ENCODE measurements around the gene ARL4C.
"Not testable (repeated sequence)": the region's sequence is repeated elsewhere in the genome, so short reads cannot be mapped to it uniquely, and the experiment has no call there.

ARL4C gene

DNA sequence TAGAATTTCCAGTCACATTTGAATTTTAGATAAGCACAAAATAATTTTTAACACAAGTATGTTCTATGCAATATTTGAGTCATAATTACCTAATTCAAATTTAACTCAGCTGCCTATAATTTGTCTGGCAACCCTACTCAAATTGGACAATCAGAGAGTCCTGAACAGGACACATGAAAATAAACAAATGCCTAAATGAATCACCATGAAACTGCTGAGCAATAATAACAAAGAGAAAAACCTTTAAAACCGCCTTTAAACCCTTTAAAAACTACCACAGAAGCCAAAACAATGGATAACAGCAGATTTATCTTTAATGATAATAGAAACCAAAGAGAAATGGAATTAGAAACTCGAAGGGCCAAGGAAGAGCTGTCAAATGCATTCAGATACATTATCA lies 39.5 kb downstream of the ARL4C start:
- Histone ChIP-seq H3K36me3 (replicated peaks; ENCODE audit: insufficient read depth, low read length) (no peaks in the 10 kb centered on the region), H3K4me2 (ENCODE audit: low read depth, low read length) (no peak overlapping the region), H3K4me3 (ENCODE audit: low read length) (no peak overlapping the region), H4K20me1 (ENCODE audit: insufficient read depth, low read length) (no peaks in the 10 kb centered on the region), H3K79me2 (ENCODE audit: low read length) (no peaks in the 10 kb centered on the region), H3F3A (ENCODE audit: insufficient read depth, low read length) (no peaks in the 10 kb centered on the region), H3K4me1 (ENCODE audit: low read length) (0 out of 2 replicates have a peak, but pooled peaks cover under 1% of the 10 kb centered on the region), H3K9me3 (replicated peaks; ENCODE audit: insufficient read depth, low read length) (no peaks in the 10 kb centered on the region), H3K27ac (ENCODE audit: low read length) (no peak overlapping the region), H3K27me3 (replicated peaks; ENCODE audit: insufficient read depth, low read length) (no peaks in the 10 kb centered on the region), H3K9ac (ENCODE audit: low read length) (no peak overlapping the region), H3K9me2 (replicated peaks; ENCODE audit: insufficient read depth, low read length) (no peaks in the 10 kb centered on the region), H2AFZ (ENCODE audit: low read length) (no peak overlapping the region)
- TF ChIP-seq, protein P1, sequence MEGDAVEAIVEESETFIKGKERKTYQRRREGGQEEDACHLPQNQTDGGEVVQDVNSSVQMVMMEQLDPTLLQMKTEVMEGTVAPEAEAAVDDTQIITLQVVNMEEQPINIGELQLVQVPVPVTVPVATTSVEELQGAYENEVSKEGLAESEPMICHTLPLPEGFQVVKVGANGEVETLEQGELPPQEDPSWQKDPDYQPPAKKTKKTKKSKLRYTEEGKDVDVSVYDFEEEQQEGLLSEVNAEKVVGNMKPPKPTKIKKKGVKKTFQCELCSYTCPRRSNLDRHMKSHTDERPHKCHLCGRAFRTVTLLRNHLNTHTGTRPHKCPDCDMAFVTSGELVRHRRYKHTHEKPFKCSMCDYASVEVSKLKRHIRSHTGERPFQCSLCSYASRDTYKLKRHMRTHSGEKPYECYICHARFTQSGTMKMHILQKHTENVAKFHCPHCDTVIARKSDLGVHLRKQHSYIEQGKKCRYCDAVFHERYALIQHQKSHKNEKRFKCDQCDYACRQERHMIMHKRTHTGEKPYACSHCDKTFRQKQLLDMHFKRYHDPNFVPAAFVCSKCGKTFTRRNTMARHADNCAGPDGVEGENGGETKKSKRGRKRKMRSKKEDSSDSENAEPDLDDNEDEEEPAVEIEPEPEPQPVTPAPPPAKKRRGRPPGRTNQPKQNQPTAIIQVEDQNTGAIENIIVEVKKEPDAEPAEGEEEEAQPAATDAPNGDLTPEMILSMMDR (IDR thresholded peaks at IDR 0.05; ENCODE audit: low read length): no peak
- no peak for TF ChIP-seq EZH2 (optimal IDR thresholded peaks at IDR 0.05; ENCODE audit: low read depth, low read length)
- no peak for TF ChIP-seq EZH2phosphoT487 (IDR thresholded peaks at IDR 0.05; ENCODE audit: low read length)
- DNase-seq: no peak

DNA sequence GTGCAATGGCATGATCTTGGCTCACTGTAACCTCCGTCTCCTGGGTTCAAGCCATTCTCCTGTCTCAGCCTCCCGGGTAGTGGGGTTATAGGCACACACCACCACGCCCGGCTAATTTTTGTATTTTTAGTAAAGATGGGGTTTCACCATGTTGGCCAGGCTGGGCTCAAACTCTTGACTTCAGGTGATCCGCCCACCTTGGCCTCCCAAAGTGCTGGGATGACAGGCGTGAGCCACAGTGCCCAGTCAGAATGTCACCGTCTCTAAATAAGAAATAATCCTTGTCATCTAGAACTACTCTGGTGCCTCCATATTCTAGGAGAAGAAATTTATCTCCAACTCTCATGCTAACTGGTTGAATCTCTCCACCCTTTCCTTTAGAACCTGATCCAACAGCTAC lies 41.6 kb downstream of the ARL4C start:
- H2AFZ ChIP-seq (ENCODE audit: low read length); DNase-seq; H3K27ac ChIP-seq (ENCODE audit: low read length); H3K9me3 ChIP-seq (replicated peaks; ENCODE audit: insufficient read depth, low read length); H4K20me1 ChIP-seq (ENCODE audit: insufficient read depth, low read length); H3K27me3 ChIP-seq (replicated peaks; ENCODE audit: insufficient read depth, low read length); H3K9me2 ChIP-seq (replicated peaks; ENCODE audit: insufficient read depth, low read length); H3K4me1 ChIP-seq (ENCODE audit: low read length); H3K4me2 ChIP-seq (ENCODE audit: low read depth, low read length); H3F3A ChIP-seq (ENCODE audit: insufficient read depth, low read length); H3K36me3 ChIP-seq (replicated peaks; ENCODE audit: insufficient read depth, low read length); H3K79me2 ChIP-seq (ENCODE audit: low read length); H3K4me3 ChIP-seq (ENCODE audit: low read length); H3K9ac ChIP-seq (ENCODE audit: low read length): not testable (repeated sequence)

DNA sequence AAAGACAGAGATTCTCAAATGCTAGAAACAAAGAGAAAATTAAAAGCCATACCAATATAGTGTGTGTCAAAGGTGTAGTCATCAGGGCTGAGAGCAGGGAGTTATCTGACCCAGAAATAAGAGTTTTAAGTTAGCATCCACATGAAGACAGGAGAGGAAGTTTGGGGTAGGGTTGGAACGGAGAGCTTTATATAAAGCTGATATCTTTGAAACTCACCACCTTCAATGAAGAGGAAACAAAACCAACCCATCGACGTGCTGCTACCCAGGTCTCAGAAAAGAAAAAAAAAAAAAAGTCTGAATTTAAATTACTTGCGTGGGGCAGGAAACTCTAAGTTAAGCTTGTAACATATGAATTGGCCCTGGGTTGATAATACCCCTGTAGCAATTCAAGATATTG lies 42.4 kb downstream of the ARL4C start:
- Histone ChIP-seq H2AFZ (ENCODE audit: low read length) (no peak overlapping the region), H3K27ac (ENCODE audit: low read length) (no peak overlapping the region), H3K4me3 (ENCODE audit: low read length) (no peak overlapping the region), H4K20me1 (ENCODE audit: insufficient read depth, low read length) (no peaks in the 10 kb centered on the region), H3F3A (ENCODE audit: insufficient read depth, low read length) (no peaks in the 10 kb centered on the region), H3K4me2 (ENCODE audit: low read depth, low read length) (no peak overlapping the region), H3K79me2 (ENCODE audit: low read length) (no peaks in the 10 kb centered on the region), H3K27me3 (replicated peaks; ENCODE audit: insufficient read depth, low read length) (no peaks in the 10 kb centered on the region), H3K9me2 (replicated peaks; ENCODE audit: insufficient read depth, low read length) (no peaks in the 10 kb centered on the region), H3K9me3 (replicated peaks; ENCODE audit: insufficient read depth, low read length) (no peaks in the 10 kb centered on the region), H3K9ac (ENCODE audit: low read length) (no peak overlapping the region), H3K4me1 (ENCODE audit: low read length) (0 out of 2 replicates have a peak, but pooled peaks cover 6% of the 10 kb centered on the region), H3K36me3 (replicated peaks; ENCODE audit: insufficient read depth, low read length) (no peaks in the 10 kb centered on the region)
- DNase-seq: no peak
- TF ChIP-seq, protein P1 (IDR thresholded peaks at IDR 0.05; ENCODE audit: low read length): no peak
- TF ChIP-seq EZH2phosphoT487 (IDR thresholded peaks at IDR 0.05; ENCODE audit: low read length) (no peak), EZH2 (optimal IDR thresholded peaks at IDR 0.05; ENCODE audit: low read depth, low read length) (no peak)

DNA sequence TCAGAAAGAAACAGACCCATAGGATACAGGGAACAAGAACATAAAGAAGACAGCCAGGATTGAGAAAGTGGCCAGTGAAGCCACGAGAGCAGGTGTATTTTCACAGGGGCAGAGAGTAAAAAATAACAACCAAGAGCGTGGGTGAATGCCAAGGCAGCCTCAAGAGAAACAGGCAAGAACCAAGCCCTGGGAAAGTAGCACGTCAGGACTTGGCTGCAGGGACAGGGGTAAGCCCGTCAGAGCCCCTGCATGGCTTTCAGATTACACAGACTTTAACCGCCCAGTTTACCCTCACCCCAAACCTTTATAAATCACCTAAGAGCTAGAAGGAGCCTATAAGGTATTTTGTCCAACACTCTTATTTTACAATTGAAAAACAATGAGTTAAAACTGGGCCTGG lies 43.7 kb downstream of the ARL4C start:
- Histone ChIP-seq H3K9ac (ENCODE audit: low read length) (no peak overlapping the region), H3K36me3 (replicated peaks; ENCODE audit: insufficient read depth, low read length) (no peaks in the 10 kb centered on the region), H3K4me3 (ENCODE audit: low read length) (no peak overlapping the region), H3F3A (ENCODE audit: insufficient read depth, low read length) (no peaks in the 10 kb centered on the region), H4K20me1 (ENCODE audit: insufficient read depth, low read length) (no peaks in the 10 kb centered on the region), H3K4me1 (ENCODE audit: low read length) (0 out of 2 replicates have a peak, but pooled peaks cover 6% of the 10 kb centered on the region), H3K27ac (ENCODE audit: low read length) (no peak overlapping the region), H3K4me2 (ENCODE audit: low read depth, low read length) (no peak overlapping the region), H3K27me3 (replicated peaks; ENCODE audit: insufficient read depth, low read length) (no peaks in the 10 kb centered on the region), H3K9me3 (replicated peaks; ENCODE audit: insufficient read depth, low read length) (no peaks in the 10 kb centered on the region), H2AFZ (ENCODE audit: low read length) (no peak overlapping the region), H3K9me2 (replicated peaks; ENCODE audit: insufficient read depth, low read length) (no peaks in the 10 kb centered on the region), H3K79me2 (ENCODE audit: low read length) (no peaks in the 10 kb centered on the region)
- no peak for TF ChIP-seq EZH2phosphoT487 (IDR thresholded peaks at IDR 0.05; ENCODE audit: low read length)
- TF ChIP-seq EZH2 (optimal IDR thresholded peaks at IDR 0.05; ENCODE audit: low read depth, low read length): no peak
- TF ChIP-seq, protein P1 (IDR thresholded peaks at IDR 0.05; ENCODE audit: low read length): no peak
- DNase-seq: no peak
